Heart right ventricle (tissue), 16 donors: Measurements from ENCODE around the gene INTS2. TPM values are rescaled to one million over a fixed set of nuclear protein-coding genes. Genes with fewer than 3 reads are reported as not detected.

Experiments used
- ATAC-seq, 8 donors: fragments of 200-7000 bp; cut with Tn5 transposase; one replicate each; pipeline ENCODE4 v1.9.1; 2020; ENCODE audit warnings: mild to moderate bottlenecking in 8 of 8, moderate library complexity in 8 of 8, moderate number of reproducible peaks in 1 of 8
- DNase-seq, 2 donors: peaks; one replicate each; pipeline ENCODE4 v3.0.0-alpha.2; 2020
- H3K27ac ChIP-seq, 10 donors: fragments of 200-600 bp; sonication (generic) in 2 of 10; one replicate each; pipeline versions ENCODE4 v1.5.0 to v1.8.0; 2020 to 2022; ENCODE audit warnings: mild to moderate bottlenecking in 3 of 10
- H3K27me3 ChIP-seq, 7 donors: fragments of 200-600 bp; one replicate each; pipeline ENCODE4 v1.8.0; 2021 to 2022; ENCODE audit warnings: mild to moderate bottlenecking in 2 of 7
- H3K36me3 ChIP-seq, 9 donors: fragments of 200-600 bp; sonication (generic) in 1 of 9; one replicate each; pipeline versions ENCODE4 v1.5.0 to v1.8.0; 2020 to 2022; ENCODE audit warnings: mild to moderate bottlenecking in 2 of 9
- H3K4me1 ChIP-seq, 9 donors: fragments of 200-600 bp; sonication (generic) in 1 of 9; one replicate each; pipeline versions ENCODE4 v1.5.0 to v1.8.0; 2020 to 2022; ENCODE audit warnings: mild to moderate bottlenecking in 4 of 9
- H3K4me3 ChIP-seq, 10 donors: fragments of 200-600 bp; sonication (generic) in 2 of 10; one replicate each; pipeline versions ENCODE4 v1.5.0 to v1.8.0; 2020 to 2022; ENCODE audit warnings: mild to moderate bottlenecking in 7 of 10, moderate library complexity in 2 of 10
- H3K9me3 ChIP-seq, 11 donors: fragments of 200-600 bp in 10 of 11; sonication (generic) in 2 of 11; one replicate each; pipeline versions ENCODE4 v1.5.0 to v1.8.0; 2013 to 2022; ENCODE audit warnings: mild to moderate bottlenecking in 2 of 11, control low read depth in 1 of 11, moderate library complexity in 1 of 11
- CTCF ChIP-seq, 9 donors: fragments of 200-600 bp; sonication (generic) in 2 of 9; IDR thresholded peaks; one replicate each; pipeline versions ENCODE4 v1.5.0 to v1.8.0; 2021 to 2022; ENCODE audit warnings: antibody characterized with exemption in 9 of 9, mild to moderate bottlenecking in 5 of 9, moderate library complexity in 1 of 9
- WGBS, 2 donors: extraction: QIAGEN DNeasy Blood & Tissue Kit; methylation state at CpG; one replicate each; pipeline ENCODE4 v1.1.7; 2013; ENCODE audit warnings: inconsistent platforms in 1 of 2; 5-methylcytosine and 5-hydroxymethylcytosine counted together
- intact Hi-C, 10 donors: fragments of 100-400 bp; cut with DNase I; formaldehyde crosslinking; loops; one replicate each; pipeline versions ENCODE4 v1.11.1 to v1.14.2; 2022
- polyA plus RNA-seq, 2 donors: library from polyadenylated mRNA; stranded (reverse); fragments of 200-250 nt; gene quantifications; one replicate each; pipeline ENCODE4 v1.2.3, GENCODE V29; 2013
- total RNA-seq, 10 donors: library from RNA; stranded (reverse); fragmentation: NEBNext Ultra II Directional in 3 of 10; extraction: Animal tissue kit (Norgen Biotek cat#: 25700) in 3 of 10; gene quantifications; one replicate each; pipeline versions ENCODE4 v1.2.1 to v1.2.4, GENCODE V29; 2021 to 2023
- donor health status: Arrhythmogenic right ventricular cardiomyopathy.
- donor health status: ischemic (EF 13 %, LVEDD 7.1; RV severe dilation, severe dysfunction).
- donor health status: healthy with polysubstance abuse.
- donor health status: DM: no; HTN: yes; CAD: no.
- donor health status: DM: no; HTN: no; CAD: no.
- donor health status: ischemic (EF 25% LVEDD 6.9; RV normal size, moderate dysfunction).
- donor health status: ischemic (EF 25% LVEDD 5.7; RV mildly dilated, moderate dysfunction).
- donor health status: healthy.
- donor health status: DM: yes; HTN: yes; CAD: no.
- donor health status: Ischemic cardiomyopathy.
- donor health status: ischemic (EF 35%, LVEDD 5.7; RV mildly dilated, moderate dysfunction).
- donor health status: nonischemic (EF 11% LVEDD 7.7; RV severe dilation, severe dysfunction).
- donor health status: DM: yes; HTN: yes; CAD: no.
- donor health status: PGD.
- donor health status: ischemic (EF 29% LVEDD 5.4; RV normal size, mild dysfunction).
- donor health status: nonischemic (EF 23%, LVEDD 6.1; RV moderate dilation, normal function).

The INTS2 gene
- total and polyA plus RNA-seq, 12 donors, result 1.7 to 18.3 (median 11.1) TPM

- no peak for ATAC-seq
- intact Hi-C loops, result loop anchor here in 9 of 10 donors (5.0 to 10.0 kb wide), 6 partner anchors 203 to 1120 kb away; no protein-coding TSS in a partner anchor
Measured at GRCh38 chr17:61837175-61838051, 90.4 kb downstream of the INTS2 start.

GRCh38 chr17:61836266-61837174, 91.3 kb downstream of the INTS2 start:
- TF ChIP-seq CTCF (IDR thresholded peaks at IDR 0.05), result no peak
- Histone ChIP-seq H3K4me1 (no peaks in the 10 kb centered on the region), H3K4me3 (no peak overlapping the region), H3K36me3 (no peaks in the 10 kb centered on the region), H3K27me3 (no peaks in the 10 kb centered on the region), H3K27ac (no peak overlapping the region), H3K9me3 (no peaks in the 10 kb centered on the region)
- intact Hi-C loops, result loop anchor here in 9 of 10 donors (5.0 to 10.0 kb wide), 6 partner anchors 202 to 1119 kb away; no protein-coding TSS in a partner anchor
- ATAC-seq (no peak), DNase-seq (no peak)
- WGBS, 2 donors, result 90 to 93% methylated on average over 3 of the region's 3 CpGs

More at GRCh38 chr17:61837175-61838051, 90.4 kb downstream of the INTS2 start:
- peak; percentile 19 to 24 for DNase-seq
- peak in 8 of 9 donors; percentile 24 to 81 (median 69) for TF ChIP-seq CTCF (IDR thresholded peaks at IDR 0.05)
- no peaks in the 10 kb centered on the region for H3K27me3 ChIP-seq
- H3K36me3 ChIP-seq, result no peaks in the 10 kb centered on the region
- H3K27ac ChIP-seq, result no peak overlapping the region
- H3K9me3 ChIP-seq, result no peaks in the 10 kb centered on the region
- whole genome bisulfite sequencing, 2 donors, result 50 to 51% methylated on average over 4 of the region's 4 CpGs
- no peaks in the 10 kb centered on the region for H3K4me1 ChIP-seq
- H3K4me3 ChIP-seq, result no peak overlapping the region

GRCh38 chr17:61835606-61836005, 92.2 kb downstream of the INTS2 start:
- no peaks in the 10 kb centered on the region for H3K27me3 ChIP-seq
- DNase-seq, result no peak
- H3K27ac ChIP-seq, result no peak overlapping the region
- no peak for ATAC-seq
- TF ChIP-seq CTCF (IDR thresholded peaks at IDR 0.05), result no peak
- no peaks in the 10 kb centered on the region for H3K36me3 ChIP-seq
- intact Hi-C loops, result loop anchor here in 9 of 10 donors (5.0 to 10.0 kb wide), 6 partner anchors 201 to 1118 kb away; no protein-coding TSS in a partner anchor
- H3K4me1 ChIP-seq, result no peaks in the 10 kb centered on the region
- no peaks in the 10 kb centered on the region for H3K9me3 ChIP-seq
- H3K4me3 ChIP-seq, result no peak overlapping the region
- 87 to 88% methylated on average over 1 of the region's 1 CpG for WGBS, 2 donors

GRCh38 chr17:61834610-61835009, 93.2 kb downstream of the INTS2 start:
- H3K27me3 ChIP-seq, result no peaks in the 10 kb centered on the region
- no peaks in the 10 kb centered on the region for H3K36me3 ChIP-seq
- H3K9me3 ChIP-seq, result no peaks in the 10 kb centered on the region
- no peak overlapping the region for H3K4me3 ChIP-seq
- no peak for ATAC-seq
- DNase-seq, result no peak
- intact Hi-C loops, result loop anchor here in 9 of 10 donors (5.0 to 10.0 kb wide), 6 partner anchors 200 to 1117 kb away; no protein-coding TSS in a partner anchor
- no peak for TF ChIP-seq CTCF (IDR thresholded peaks at IDR 0.05)
- 97 to 98% methylated on average over 2 of the region's 2 CpGs for WGBS, 2 donors
- H3K4me1 ChIP-seq, result no peaks in the 10 kb centered on the region
- H3K27ac ChIP-seq, result no peak overlapping the region
